GM19023 (cell line): ENCODE results near the gene FRMD5.
A peak's percentile ranks its signal among the peaks of the same experiment; 100 is the strongest.

ENCODE experiments used
- ATAC-seq: cut with Tn5 transposase; IDR thresholded peaks from one replicate; pipeline ENCODE4 v1.9.1; 2021; ENCODE audit warnings: mild to moderate bottlenecking, moderate library complexity; ENCODE audit not compliant: unreplicated experiment

The FRMD5 gene

DNA sequence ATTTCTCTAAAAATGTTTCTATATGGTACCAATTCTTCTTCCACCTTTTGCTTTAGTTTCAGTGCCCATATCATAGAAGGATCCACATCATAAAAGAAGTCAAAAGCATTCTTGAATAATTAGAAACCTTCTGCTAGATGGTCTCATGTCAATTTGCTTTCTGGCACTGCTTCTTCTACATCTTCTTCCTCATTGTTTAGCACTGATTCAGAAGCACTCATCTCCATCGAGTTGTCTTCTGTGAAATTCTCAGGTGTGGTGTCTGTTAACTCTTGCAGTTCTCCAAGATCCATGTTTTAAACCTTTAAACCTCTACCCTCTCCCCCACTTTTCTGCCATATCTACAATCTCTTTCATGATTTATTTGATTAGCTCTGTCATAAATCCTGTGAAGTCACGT, 213.5 kb downstream of the FRMD5 start:
- ATAC-seq = no peak

DNA sequence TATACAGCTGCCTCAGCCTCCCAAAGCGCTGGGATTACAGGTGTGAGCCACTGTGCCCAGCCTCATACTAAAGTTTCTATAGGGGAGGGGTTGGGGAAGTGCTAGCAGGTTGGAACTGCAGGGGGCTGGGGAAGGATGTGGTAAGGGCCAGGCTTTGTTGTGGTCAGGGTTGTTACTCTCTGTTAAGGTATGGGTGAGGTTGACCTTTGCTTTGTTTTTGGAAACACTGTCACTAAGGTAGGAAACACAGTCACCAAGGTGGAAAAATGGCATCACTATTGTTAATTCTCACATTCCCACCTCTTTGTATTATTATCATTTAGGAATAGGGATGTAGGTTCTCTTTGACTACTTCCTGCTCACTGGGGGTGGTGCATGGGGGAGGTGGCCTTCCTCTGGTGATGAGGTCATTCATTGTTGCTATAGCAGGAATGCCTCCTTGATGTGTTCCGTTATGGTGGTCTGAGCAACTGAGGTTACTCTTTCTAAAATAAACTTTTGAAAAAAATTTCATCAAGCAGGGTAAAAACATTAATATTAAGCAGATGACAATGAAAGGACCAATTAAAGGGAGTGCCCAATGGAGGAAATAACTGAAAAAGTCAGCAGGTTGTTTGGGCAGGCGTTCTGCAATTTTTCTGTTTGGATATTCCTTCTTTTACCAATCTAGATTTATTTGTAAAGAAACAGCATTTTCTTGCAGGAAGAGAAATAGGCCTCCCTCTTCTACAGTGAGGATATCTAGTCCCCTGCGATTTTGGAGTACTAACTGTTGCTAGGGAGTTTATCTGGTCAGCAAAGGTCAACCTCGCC, 217.8 kb downstream of the FRMD5 start:
- no peak for ATAC-seq

DNA sequence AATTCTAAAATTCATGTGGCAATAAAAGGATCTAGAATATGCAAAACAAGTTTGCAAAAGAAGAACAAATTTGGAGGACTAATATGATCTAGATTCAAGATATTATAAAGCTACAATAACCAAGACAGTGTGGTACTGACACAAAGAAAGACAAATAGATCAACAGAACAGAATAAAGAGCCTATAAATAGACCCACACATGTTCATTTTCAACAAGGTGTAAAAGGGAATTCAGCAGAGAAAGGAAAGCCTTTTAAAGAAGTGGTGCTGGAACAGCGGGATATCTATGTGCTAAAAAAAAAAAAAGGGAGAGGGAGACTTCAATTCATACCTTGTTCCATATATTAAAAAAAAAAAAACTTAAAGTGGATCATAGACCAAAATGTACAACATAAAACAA, 219.3 kb downstream of the FRMD5 start:
- ATAC-seq = no peak

DNA sequence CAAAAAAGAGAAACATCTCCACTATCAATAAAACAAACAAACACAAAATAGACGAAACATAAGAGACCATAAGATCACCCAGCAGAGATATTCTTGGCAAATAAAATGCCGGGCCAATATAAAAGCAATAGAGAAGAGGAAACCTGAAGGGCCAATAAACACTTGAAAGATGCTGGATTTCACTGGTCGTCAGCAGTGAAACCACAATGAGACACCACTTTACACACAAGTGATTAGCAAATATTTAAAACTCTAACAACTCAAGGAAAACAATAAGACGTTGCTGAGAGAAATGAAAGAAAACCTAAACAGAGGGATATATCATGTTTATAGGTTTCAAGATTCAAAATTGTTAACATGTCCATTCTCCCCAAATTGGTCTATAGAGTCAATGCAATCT, 219.7 kb downstream of the FRMD5 start:
- ATAC-seq = no peak

DNA sequence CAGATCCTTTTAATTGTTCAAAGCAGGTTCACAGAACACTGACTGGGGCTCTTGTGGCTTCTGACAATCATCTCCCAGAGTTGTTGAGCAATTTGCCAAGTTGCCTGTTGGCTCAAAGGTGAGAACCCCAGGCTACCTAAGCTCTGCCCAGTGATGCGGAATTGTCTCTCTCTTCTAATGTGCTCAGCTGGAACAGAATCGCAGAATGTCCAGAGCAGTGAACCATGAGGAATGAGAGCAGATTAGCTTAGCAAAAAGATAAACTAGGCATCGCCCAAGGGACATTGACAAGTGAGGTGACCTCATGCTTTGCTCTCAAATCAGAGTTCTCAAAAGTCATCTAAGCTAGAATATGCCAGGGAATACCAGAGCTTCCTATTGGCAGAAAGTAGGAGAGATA, 220.2 kb downstream of the FRMD5 start:
- ATAC-seq = no peak

DNA sequence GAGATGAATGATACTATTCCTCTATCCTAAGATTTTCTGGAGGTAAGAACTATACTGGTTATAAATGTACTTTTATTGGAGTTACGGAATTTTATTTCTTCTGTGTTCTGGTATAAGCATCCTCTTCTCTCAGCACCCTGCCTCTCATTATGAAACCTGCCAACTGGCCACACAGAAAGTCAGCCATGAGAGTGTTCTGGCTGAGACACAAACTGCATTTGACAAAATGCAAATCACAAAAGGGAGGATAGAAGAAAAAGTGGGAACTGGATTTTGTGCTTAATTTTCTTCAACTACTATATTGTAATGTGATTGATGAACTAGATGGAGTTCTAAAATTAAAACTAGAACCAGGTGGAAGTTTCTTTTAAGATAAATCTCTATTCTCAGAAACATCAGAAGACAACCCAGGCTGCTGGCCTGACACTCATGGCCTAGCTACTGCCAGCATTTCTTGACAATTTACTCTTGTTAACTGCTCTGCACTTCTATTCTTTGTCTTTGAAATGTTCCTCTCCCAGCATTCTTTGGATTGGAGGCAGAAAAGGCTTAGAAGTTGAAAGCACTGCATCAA, 225.2 kb downstream of the FRMD5 start:
- ATAC-seq = no peak

DNA sequence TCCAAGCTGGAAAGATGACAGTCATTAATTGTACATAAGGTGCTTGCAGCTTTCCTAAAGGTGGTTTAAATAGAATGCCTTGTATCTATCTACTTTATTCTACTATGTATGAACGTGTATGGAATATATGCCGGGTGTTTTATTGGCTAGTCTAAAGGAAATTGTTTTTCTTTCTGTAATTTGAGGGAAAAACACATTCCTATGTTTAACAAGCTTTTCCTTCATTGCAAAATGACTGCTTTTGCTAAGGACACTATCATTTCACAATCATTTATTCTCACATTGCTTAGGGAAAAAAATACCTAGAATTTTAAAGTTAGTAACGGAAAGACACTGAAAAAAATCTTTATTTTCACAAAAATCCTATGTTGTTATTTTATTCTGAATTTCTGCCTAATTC, 226.5 kb downstream of the FRMD5 start:
- no peak for ATAC-seq

DNA sequence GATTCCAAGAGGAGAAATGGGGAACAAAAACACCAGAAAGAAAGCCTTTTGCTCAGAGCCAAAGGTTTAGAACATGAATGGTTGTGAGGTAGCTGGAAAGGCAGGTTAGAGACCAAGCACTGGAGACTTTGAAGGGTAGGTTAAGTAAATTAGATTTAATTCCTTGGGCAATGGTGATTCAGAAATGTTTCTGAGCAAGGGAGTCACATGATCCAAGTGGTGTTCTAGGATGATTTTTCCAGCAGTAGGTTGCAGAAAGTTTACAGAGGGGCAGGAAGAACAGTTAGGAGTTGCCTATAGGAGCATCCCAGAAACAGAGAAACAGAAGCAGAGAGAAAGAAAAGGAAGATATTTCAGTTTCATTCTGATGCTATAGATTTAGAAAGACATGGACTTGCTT, 228.4 kb downstream of the FRMD5 start:
- no peak for ATAC-seq

DNA sequence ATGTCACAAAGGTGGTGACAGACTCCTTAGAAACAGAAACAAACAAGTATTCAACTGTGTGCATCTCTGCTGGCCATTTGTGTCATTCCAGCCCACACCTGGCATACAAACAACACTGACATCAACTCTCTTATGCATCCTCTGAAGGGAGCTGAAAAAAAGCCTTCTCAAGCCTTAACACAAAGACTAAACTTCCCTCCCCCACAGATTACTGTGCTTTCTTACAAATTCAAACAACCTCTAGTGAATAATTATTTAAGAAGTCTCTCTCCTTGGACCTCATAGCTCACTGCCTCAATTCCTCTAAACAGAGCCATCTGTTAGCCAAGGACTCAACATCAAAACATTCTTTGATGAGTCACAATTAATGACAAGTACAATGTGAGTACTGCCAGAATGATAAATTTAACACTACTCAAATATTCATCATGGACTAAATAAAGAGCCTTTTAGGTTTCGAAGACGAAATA, 236.2 kb downstream of the FRMD5 start:
- no peak for ATAC-seq

DNA sequence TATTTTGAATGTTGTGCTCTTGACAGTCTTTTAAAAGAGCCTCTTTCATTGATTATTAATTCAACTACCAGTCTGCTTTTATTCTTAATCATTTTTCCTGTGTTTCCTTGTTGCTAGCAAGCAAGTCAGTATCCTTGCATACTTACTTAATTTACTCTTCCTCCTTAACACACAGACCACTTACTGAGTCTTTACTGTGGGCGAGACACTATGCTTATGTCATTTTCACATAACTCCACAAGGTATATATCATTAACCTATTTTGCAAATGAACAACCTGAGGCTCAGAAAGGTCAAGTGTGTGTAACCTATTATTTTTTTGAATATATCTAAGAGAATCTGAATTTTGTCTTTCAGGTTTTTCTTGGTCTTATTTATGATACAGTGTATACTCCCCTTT, 237.3 kb downstream of the FRMD5 start:
- ATAC-seq = no peak

DNA sequence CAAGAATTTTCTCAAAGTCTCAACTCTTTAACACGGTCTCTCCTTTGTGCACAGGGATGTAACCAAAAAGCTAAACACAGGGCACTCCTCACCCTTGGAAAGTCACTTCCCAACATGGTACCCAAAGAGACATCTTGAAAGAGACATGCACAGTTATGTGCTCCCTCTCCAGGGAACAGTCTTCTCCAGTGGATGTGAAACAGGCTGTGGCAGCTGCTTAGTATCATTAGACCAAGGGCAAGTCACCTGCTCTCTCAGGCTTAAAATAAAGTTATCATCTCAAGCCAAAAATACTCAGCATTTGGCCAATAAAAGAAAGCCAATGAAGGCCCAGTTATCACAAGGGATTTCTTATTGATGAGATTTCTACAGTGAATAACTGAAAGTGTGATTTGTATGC, 239.9 kb downstream of the FRMD5 start:
- ATAC-seq = no peak

DNA sequence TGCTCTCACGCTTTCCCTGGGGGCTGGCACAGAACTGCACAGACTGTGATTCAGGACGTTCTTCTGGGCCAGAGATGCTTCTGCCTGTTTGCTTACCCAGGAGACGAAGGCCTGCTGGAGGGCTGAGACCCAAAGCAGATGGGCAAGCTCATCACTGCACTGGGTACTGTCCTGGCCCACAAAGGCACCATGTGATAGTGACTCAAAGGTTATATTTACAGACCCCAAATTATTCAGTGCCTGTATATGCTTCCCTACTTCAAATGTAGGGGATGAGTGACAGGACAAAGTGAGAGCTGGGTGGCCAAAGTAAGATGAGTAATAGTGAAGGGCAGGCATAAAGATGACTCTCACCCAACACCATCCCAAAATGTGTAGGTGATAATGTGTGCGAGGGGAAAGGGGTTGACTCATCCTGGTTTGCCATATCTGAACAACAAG, 240.9 kb downstream of the FRMD5 start:
- ATAC-seq = no peak

DNA sequence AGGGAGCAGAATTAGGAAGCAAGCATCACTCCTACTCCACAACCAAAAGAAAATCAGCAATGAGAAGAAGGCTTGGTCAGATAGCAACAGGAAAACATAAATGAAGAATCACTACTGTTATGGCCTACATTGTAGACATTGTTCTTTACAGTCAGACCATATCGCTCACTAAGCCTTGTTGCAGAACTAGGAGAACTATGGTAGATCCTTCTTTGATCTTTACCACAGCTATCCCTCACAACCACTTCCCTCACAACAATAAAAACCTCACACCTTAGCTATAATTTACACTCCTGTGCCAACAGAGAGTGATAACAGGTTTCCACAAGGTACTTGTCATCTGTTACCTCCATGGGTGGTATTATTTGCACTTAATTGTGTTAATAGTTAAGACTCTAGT, 241.7 kb downstream of the FRMD5 start:
- ATAC-seq = no peak

DNA sequence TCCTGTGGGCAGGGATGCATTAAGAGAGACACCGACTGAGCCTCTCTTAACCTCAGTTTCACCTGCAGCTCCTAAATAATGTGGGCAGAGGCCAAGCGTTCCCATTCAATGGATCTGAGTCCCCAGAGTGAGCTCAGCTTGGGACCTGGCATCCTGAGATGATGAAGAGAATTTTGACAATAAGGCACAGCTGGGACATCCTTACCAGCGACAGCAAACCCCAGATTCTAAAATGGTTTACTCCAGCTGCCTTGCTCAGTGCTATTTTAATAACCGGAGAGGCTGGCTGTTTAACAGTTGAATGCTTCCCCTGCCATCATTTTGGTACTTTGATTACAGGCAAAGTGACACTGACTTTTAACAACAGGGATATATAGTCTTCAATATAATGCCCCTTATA, 244.5 kb downstream of the FRMD5 start:
- ATAC-seq = no peak

DNA sequence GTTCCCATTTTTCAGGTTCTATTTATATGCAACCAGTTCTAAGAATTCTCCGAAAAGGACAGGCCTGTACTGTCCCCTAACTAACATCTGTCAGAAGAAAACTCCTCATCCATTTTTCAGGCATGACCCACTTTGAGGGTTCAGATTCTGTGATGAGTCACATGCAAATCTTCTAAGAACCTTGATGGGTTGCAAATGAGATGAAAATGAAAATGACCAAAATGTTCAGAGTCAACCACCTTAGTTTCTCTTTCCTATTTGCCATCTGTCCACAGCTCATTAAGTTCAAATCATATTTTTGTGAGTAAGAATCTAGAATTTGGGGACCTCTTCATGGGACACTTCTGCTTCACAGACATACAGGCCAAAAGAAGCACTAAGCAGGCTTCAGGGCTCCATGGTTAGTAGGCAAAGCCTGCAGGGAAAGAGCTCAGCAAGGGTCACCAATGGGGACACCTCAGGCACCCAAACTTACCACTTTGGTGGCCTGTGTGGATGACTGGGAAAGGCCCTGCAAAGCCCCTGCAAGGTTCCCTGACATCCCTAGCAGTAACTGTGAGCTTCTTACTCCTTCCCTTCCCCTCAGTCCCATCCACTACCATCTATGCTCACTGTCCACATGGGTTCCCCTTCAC, 246.3 kb downstream of the FRMD5 start:
- peak; percentile 86 for ATAC-seq

DNA sequence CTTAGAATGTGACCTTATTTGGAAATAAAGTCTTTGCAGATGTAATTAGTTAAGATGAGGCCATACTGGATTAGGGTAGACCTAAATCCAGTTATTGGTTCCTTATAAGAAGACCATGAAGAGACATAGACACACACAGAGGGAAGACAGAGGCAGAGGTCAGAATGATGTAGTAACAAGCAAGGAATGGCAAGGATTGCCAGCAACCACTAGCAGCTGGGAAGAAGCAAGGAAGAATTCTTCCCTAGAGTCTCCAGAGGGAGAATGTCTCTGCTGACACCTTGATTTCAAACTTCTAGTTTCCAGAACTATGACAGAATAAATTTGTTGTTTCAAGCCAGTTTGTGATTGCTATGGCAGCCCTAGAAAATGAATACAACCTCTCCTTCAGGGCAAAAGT, 251.6 kb downstream of the FRMD5 start:
- no peak for ATAC-seq

DNA sequence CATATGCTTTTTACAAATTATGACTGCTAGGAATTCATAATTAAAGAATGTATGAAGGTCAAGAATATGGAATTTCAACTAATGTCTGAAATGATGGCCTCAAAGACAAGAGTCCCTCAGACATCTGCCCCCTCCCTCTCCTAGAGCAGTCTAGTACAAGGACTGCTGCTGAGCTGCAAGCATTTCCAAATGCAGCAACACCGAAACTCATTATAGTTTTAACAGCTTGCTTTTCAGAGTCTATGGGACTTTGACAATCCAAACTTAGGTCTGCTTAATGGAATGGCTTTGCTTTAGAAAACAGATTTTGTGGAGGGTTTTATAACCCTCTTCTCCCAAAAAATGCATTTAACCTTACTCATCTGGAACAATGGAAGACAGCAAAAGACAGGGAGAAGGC, 252.9 kb downstream of the FRMD5 start:
- no peak for ATAC-seq

DNA sequence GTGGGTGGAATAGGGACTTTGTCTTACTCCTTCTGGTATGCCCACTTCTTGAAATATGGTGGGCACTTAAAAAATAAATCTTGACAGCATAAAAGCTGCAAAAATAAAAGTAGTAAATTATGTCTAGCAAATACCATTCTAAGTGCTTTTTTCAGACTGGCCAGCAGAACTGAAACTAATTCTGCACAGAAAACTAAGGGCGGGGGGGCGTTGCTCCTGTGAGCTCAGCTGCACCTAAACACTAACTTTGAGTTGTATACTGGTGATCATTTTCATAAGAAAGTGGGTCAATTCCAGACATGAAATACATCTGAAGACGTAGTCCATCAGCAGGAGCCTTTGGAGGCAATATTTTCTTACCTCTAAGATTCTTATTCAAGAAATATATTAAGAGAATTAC, 253.5 kb downstream of the FRMD5 start:
- no peak for ATAC-seq

DNA sequence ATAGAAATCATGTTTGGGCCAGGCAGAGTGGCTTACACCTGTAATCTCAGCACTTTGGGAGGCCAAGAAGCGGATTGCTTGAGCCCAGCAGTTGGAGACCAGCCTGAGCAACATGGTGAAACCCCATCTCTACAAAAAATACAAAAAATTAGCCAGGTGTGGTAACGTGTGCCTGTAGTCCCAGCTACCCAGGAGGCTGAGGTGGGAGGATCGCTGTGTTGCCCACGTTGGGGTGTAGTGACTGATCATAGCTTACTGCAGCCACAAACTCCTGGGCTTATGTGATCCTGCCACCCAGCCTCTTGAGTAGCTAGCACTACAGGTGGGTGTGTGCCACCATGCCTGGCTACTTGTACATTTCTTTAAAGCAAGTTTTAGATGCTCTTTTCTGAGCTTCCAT, 254.0 kb downstream of the FRMD5 start:
- no peak for ATAC-seq

DNA sequence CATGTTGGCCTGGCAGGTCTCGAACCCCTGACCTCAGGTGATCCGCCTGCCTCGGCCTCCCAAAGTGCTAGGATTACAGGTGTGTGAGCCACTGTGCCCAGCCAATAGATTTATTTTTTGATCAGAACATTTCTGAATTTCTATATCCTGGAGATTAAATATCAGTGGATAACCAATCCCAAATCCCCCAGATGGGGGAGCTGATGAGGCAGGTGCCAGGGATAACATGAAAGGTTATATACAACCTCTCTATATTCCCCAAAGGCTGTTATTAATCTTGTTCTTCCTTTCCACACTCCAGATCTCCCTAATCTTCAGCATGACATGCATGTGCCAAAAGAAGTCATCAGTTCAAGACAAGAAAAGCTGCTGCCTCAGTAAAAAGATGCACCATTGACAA, 256.0 kb downstream of the FRMD5 start:
- no peak for ATAC-seq

DNA sequence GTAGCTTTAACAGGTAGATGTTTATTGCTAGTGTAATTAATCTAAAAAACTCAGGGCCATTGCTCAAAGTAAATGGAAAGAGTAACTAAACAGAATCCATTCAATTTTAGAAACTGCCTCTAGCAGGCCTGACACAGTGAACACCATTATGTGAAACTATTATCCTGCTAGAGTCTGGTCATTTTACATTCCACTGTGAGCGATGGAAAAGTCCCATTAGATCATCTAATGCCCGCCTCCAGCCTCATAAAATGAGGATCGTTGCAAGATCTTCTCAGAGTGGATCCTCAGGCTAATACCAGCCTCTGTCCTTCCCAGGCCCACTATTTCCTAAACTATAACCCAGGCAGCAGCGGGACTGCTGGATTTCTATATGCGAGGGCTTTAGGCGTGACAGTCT, 260.6 kb downstream of the FRMD5 start:
- no peak for ATAC-seq

DNA sequence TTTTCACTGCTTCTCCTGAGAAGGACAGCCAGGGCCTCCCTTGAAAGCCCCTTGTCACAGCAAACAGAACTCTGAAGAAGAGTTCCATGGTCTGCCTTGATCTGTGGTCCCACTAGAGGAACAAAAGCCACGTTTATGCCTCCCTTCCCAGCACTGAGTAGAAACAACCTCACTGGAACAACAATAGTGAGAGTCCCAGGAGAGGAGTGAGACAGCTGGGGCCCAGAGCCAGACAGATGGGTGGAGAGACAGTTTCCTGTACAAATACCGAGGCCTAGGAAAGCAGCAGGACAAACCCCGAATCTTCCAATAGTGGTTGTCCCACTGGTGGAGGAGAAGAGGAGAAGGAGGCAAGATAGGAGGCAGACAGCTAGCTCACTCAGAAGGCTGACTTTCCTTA, 262.2 kb downstream of the FRMD5 start:
- ATAC-seq = no peak
